ENCODE measurements around the gene FGF12.

- TF ChIP-seq ZNF20 (CRISPR knock-in tag; IDR thresholded peaks at IDR 0.05): no peak
- TF ChIP-seq SETDB1 (CRISPR knock-in tag; IDR thresholded peaks at IDR 0.05; ENCODE audit: borderline replicate concordance): no peak
- TF ChIP-seq STAT5B (CRISPR knock-in tag; IDR thresholded peaks at IDR 0.05): no peak
- TF ChIP-seq ISL2 (CRISPR knock-in tag; IDR thresholded peaks at IDR 0.05): no peak
- no peak for TF ChIP-seq HCFC1 (IDR thresholded peaks at IDR 0.05; ENCODE audit: low read depth, low read length)
- TF ChIP-seq POLR2A (IDR thresholded peaks at IDR 0.05; ENCODE audit: insufficient read depth in 1 of 2, low read depth in 2 of 2, low read length in 2 of 2): no peak
- TF ChIP-seq ZBTB39 (CRISPR knock-in tag; IDR thresholded peaks at IDR 0.05): no peak
- no peak for TF ChIP-seq SMARCC2 (IDR thresholded peaks at IDR 0.05)
- TF ChIP-seq FOSL2 (CRISPR knock-in tag; IDR thresholded peaks at IDR 0.05): no peak
- no peak for TF ChIP-seq EZH2 (conservative IDR thresholded peaks at IDR 0.05; ENCODE audit: low read depth, low read length)
- no peak for TF ChIP-seq ZFP41 (CRISPR knock-in tag; IDR thresholded peaks at IDR 0.05; ENCODE audit: borderline replicate concordance)
- TF ChIP-seq ZMYM4 (CRISPR knock-in tag; IDR thresholded peaks at IDR 0.05): no peak
- TF ChIP-seq NFE2L1 (CRISPR knock-in tag; IDR thresholded peaks at IDR 0.05; ENCODE audit: borderline replicate concordance): no peak
- TF ChIP-seq BRD4 (CRISPR knock-in tag; IDR thresholded peaks at IDR 0.05): no peak
These were observed 636.8 kb downstream of the FGF12 start for GRCh38 chr3:192090586-192090985.

Measured in HepG2 (cell line).